ENCODE results near the gene FRMD4A.

GRCh38 chr10:14254368-14254767, 76.4 kb downstream of the FRMD4A start:
- TF ChIP-seq SMAD1 (IDR thresholded peaks at IDR 0.05; ENCODE audit: low read depth, partially characterized antibody): no peak
- TF ChIP-seq, protein P1, sequence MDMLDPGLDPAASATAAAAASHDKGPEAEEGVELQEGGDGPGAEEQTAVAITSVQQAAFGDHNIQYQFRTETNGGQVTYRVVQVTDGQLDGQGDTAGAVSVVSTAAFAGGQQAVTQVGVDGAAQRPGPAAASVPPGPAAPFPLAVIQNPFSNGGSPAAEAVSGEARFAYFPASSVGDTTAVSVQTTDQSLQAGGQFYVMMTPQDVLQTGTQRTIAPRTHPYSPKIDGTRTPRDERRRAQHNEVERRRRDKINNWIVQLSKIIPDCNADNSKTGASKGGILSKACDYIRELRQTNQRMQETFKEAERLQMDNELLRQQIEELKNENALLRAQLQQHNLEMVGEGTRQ (IDR thresholded peaks at IDR 0.05; ENCODE audit: borderline replicate concordance, low read depth, low read length): no peak
- TF ChIP-seq POLR2A (IDR thresholded peaks at IDR 0.05; ENCODE audit: low read depth, low read length): no peak
- no peak for TF ChIP-seq CTCF (IDR thresholded peaks at IDR 0.05 in 2 of 3, conservative IDR thresholded peaks at IDR 0.05 in 1 of 3; ENCODE audit: control insufficient read depth in 2 of 3, extremely low read depth in 1 of 3, insufficient read depth in 1 of 3, low read depth in 3 of 3, low read length in 3 of 3)
- no peak for TF ChIP-seq HDAC6 (IDR thresholded peaks at IDR 0.05; ENCODE audit: unreplicated experiment)
- no peak for TF ChIP-seq ETV6 (conservative IDR thresholded peaks at IDR 0.05 in 1 of 2, IDR thresholded peaks at IDR 0.05 in 1 of 2; ENCODE audit: borderline replicate concordance in 1 of 2, low read depth in 1 of 2)
- TF ChIP-seq CEBPB (IDR thresholded peaks at IDR 0.05; ENCODE audit: borderline replicate concordance in 1 of 2, low read depth in 2 of 2, low read length in 2 of 2): no peak
- no peak for TF ChIP-seq CHD2 (IDR thresholded peaks at IDR 0.05; ENCODE audit: borderline replicate concordance, low read depth, low read length)
- TF ChIP-seq EZH2 (IDR thresholded peaks at IDR 0.05; ENCODE audit: borderline replicate concordance, control insufficient read depth, low read depth, low read length): no peak
- TF ChIP-seq EED (IDR thresholded peaks at IDR 0.05; ENCODE audit: low read depth): no peak
- TF ChIP-seq RBBP5 (conservative IDR thresholded peaks at IDR 0.05): no peak
- TF ChIP-seq ZSCAN29 (IDR thresholded peaks at IDR 0.05): no peak
- TF ChIP-seq EGR1 (IDR thresholded peaks at IDR 0.05; ENCODE audit: borderline replicate concordance in 1 of 2, low read depth in 2 of 2, low read length in 2 of 2): no peak
- no peak for TF ChIP-seq POLR2AphosphoS5 (IDR thresholded peaks at IDR 0.05; ENCODE audit: low read length)

Data from GM12878 (cell line).